Esophagus squamous epithelium (tissue), 4 donors: Measurements from ENCODE around the gene NDEL1.

Experiments used
- CTCF ChIP-seq, 6 experiments: fragments of 450-650 bp in 4 of 6; fragments of 200-600 bp in 2 of 6; sonication (generic) in 2 of 6; IDR thresholded peaks; one replicate each; pipeline ENCODE4 v1.5.1; 2016 to 2019; ENCODE audit warnings: antibody characterized with exemption in 6 of 6, mild to moderate bottlenecking in 4 of 6, moderate library complexity in 4 of 6
- POLR2A ChIP-seq, 4 donors: fragments of 450-650 bp; IDR thresholded peaks; one replicate each; pipeline ENCODE4 v1.6.1; 2017; ENCODE audit warnings: antibody characterized with exemption in 4 of 4, mild to moderate bottlenecking in 4 of 4, moderate library complexity in 3 of 4

- TF ChIP-seq CTCF (IDR thresholded peaks at IDR 0.05), result no peak
- TF ChIP-seq POLR2A (IDR thresholded peaks at IDR 0.05), result no peak
Observed at GRCh38 chr17:8475227-8475626, 39.5 kb downstream of the NDEL1 start.
